B cell (primary cell): ENCODE data around the gene OR51B2. TPM values are rescaled to one million over a fixed set of nuclear protein-coding genes. Genes with fewer than 3 reads are reported as not detected.

Experiments used
- ATAC-seq: fragments of 200-7000 bp; cut with Tn5 transposase; one replicate; pipeline ENCODE4 v1.10.0; 2021; ENCODE audit warnings: low read depth, mild to moderate bottlenecking, moderate number of reproducible peaks, moderate library complexity
- CTCF ChIA-PET: fragments of 350-600 bp; sonication (Branson Sonifier 250); formaldehyde crosslinking; loops from one replicate; lab custom pipeline; 2021; ENCODE audit warnings: antibody characterized with exemption, inconsistent platforms; lab: Charles Lee
- POLR2A ChIA-PET: fragments of 350-600 bp; sonication (Branson Sonifier 250); formaldehyde crosslinking; loops from one replicate; lab custom pipeline; 2021; ENCODE audit warnings: antibody characterized with exemption; lab: Charles Lee
- DNase-seq: peaks from one replicate; pipeline ENCODE4 v3.0.0; 2013
- H2AFZ ChIP-seq: 2 replicates; pipeline ENCODE4 v1.6.1; 2012; ENCODE audit warnings: mild to moderate bottlenecking, low read depth, low read length; ENCODE audit not compliant: insufficient read depth, poor library complexity, severe bottlenecking
- H3K27ac ChIP-seq, 2 donors: 1 replicate in 1 of 2; 2 replicates in 1 of 2; pipeline ENCODE4 v1.5.1; 2012 to 2013; ENCODE audit warnings: low read length in 2 of 2, mild to moderate bottlenecking in 2 of 2, moderate library complexity in 1 of 2
- H3K27me3 ChIP-seq, 4 experiments: fragments of 200-600 bp in 1 of 4; sonication (generic) in 1 of 4; replicated peaks in 1 of 4; 1 replicate in 2 of 4; 2 replicates in 2 of 4; pipeline versions ENCODE4 v1.6.1 to v1.7.0; 2013 to 2016; ENCODE audit warnings: low read length in 3 of 4, mild to moderate bottlenecking in 2 of 4, mixed read lengths in 1 of 4, moderate library complexity in 1 of 4; ENCODE audit not compliant: insufficient read depth in 4 of 4, control insufficient read depth in 3 of 4; ENCODE audit errors: control extremely low read depth in 1 of 4
- H3K36me3 ChIP-seq, 2 experiments: replicated peaks in 1 of 2; 1 replicate in 1 of 2; 2 replicates in 1 of 2; pipeline versions ENCODE4 v1.6.1 to v1.7.1; 2013; ENCODE audit warnings: low read length in 1 of 2; ENCODE audit not compliant: insufficient read depth in 2 of 2, control insufficient read depth in 1 of 2; ENCODE audit errors: control extremely low read depth in 1 of 2, extremely low read depth in 1 of 2
- H3K4me1 ChIP-seq, 2 donors: fragments of 200-600 bp in 1 of 2; sonication (generic) in 1 of 2; 1 replicate in 1 of 2; 2 replicates in 1 of 2; pipeline versions ENCODE4 v1.5.1 to v1.6.1; 2013 to 2017; ENCODE audit warnings: low read length in 2 of 2; ENCODE audit not compliant: control insufficient read depth in 2 of 2, insufficient read depth in 2 of 2
- H3K4me2 ChIP-seq: replicated peaks from 2 replicates; pipeline ENCODE3; 2012; ENCODE audit warnings: mild to moderate bottlenecking, low read depth, low read length; ENCODE audit not compliant: poor library complexity, severe bottlenecking
- H3K4me3 ChIP-seq, 5 experiments: fragments of 200-600 bp in 1 of 5; sonication (generic) in 1 of 5; 1 replicate in 3 of 5; 2 replicates in 2 of 5; pipeline versions ENCODE4 v1.5.1 to v1.7.0; 2011 to 2016; ENCODE audit warnings: low read length in 4 of 5, mild to moderate bottlenecking in 4 of 5, low read depth in 2 of 5, control low read depth in 1 of 5, moderate library complexity in 1 of 5; ENCODE audit not compliant: insufficient read depth in 1 of 5; ENCODE audit errors: control extremely low read depth in 1 of 5, extremely low read depth in 1 of 5
- H3K79me2 ChIP-seq: fragments of 200-600 bp; sonication (generic); one replicate; pipeline ENCODE4 v1.6.0; 2016; ENCODE audit warnings: low read length; ENCODE audit not compliant: control insufficient read depth, insufficient read depth
- H3K9ac ChIP-seq: fragments of 200-600 bp; sonication (generic); 2 replicates; pipeline ENCODE4 v1.6.1; 2017; ENCODE audit warnings: mild to moderate bottlenecking, low read length, moderate library complexity
- H3K9me3 ChIP-seq, 3 donors: one replicate each; pipeline versions ENCODE4 v1.6.1 to v1.7.1; 2013; ENCODE audit warnings: low read length in 2 of 3; ENCODE audit not compliant: control insufficient read depth in 2 of 3, insufficient read depth in 1 of 3; ENCODE audit errors: control extremely low read depth in 1 of 3
- H4K20me1 ChIP-seq: 2 replicates; pipeline ENCODE4 v1.6.0; 2012; ENCODE audit warnings: mild to moderate bottlenecking, low read length; ENCODE audit not compliant: insufficient read depth, control insufficient read depth, poor library complexity, severe bottlenecking
- H3K27ac Mint-ChIP-seq: one replicate; pipeline ENCODE4 v1.8.0; 2021; ENCODE audit warnings: mixed read lengths
- H3K27me3 Mint-ChIP-seq: one replicate; pipeline ENCODE4 v1.8.0; 2021; ENCODE audit warnings: mixed read lengths
- H3K4me1 Mint-ChIP-seq: one replicate; pipeline ENCODE4 v1.8.0; 2021; ENCODE audit warnings: mixed read lengths
- H3K4me3 Mint-ChIP-seq: one replicate; pipeline ENCODE4 v1.8.0; 2021; ENCODE audit warnings: mixed read lengths
- H3K9me3 Mint-ChIP-seq: one replicate; pipeline ENCODE4 v1.8.0; 2022; ENCODE audit warnings: mixed read lengths; ENCODE audit not compliant: insufficient read depth
- EZH2 ChIP-seq: IDR thresholded peaks from 2 replicates; pipeline ENCODE4 v1.6.1; 2012; ENCODE audit warnings: borderline replicate concordance, low read depth, mild to moderate bottlenecking, moderate library complexity, low read length; ENCODE audit not compliant: insufficient read depth, poor library complexity, severe bottlenecking
- WGBS: methylation state at CpG from one replicate; pipeline ENCODE4 v1.1.5; 2013; ENCODE audit warnings: missing lambda C conversion rate; ENCODE audit not compliant: insufficient coverage; 5-methylcytosine and 5-hydroxymethylcytosine counted together
- intact Hi-C: fragments of 100-400 bp; cut with micrococcal nuclease; formaldehyde crosslinking; loops from one replicate; pipeline ENCODE4 v1.10.0; 2022
- polyA plus RNA-seq: library from polyadenylated mRNA; depleted of rRNA; stranded (reverse); fragments of >200 nt; gene quantifications from 2 replicates; pipeline ENCODE4 v1.2.3, GENCODE V29; 2012
- total RNA-seq, 2 donors: library from RNA; stranded (reverse); fragments of 120-200 nt in 1 of 2; gene quantifications; 1 replicate in 1 of 2; 2 replicates in 1 of 2; pipeline versions ENCODE4 v1.2.3 to v1.2.4, GENCODE V29; 2013 to 2022
- TF ChIP-seq, protein P1 (sequence below): fragments of 200-600 bp; IDR thresholded peaks from one replicate; pipeline ENCODE4 v1.8.0; 2022; ENCODE audit warnings: antibody characterized with exemption, mild to moderate bottlenecking

The OR51B2 gene
- total and polyA plus RNA-seq, 2 donors (not counting 1 experiment from before 2014, with no cell fraction given) = not detected

DNA sequence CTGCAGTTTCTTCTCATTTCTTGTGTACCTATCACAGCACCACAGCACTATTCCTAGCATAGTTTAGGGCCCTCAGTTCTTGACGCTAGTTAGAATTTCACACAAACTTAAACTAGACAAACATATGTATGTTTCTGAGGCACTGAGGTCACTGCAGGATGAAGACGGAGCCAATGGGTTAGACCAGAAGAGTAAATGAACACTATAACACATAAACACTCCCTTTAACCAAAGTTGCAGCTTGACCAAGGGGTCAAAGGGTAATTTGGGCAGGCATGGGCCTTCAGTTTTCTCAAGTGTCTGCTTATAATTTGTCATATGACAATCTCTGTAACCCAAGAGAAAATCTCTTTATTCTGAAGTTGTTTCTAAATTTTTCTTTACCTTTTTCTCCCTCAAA, 41.5 kb downstream of the OR51B2 start:
- CTCF ChIA-PET = no interaction called here
- no peak overlapping the region for H3K9ac ChIP-seq

DNA sequence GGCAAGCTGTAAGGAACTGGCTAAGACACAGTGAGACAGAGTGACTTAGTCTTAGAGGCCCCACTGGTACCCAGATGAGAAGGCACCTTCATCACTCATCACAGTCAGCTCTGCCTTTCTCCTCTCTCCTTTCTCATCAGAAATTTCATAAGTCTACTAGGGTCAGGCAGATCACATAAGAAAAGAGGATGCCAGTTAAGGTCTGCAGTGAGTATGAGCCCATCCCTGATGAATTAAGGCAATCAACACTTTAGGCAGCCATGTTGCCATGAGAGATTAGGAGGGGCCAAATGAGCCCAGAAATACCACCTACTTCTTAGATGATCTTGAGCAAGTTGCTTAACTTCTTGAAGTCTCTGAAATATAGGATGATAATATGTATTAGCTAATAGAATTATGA, 42.5 kb downstream of the OR51B2 start:
- no peak for DNase-seq
- H3K36me3 ChIP-seq = no peaks in the 10 kb centered on the region
- H3K9me3 Mint-ChIP-seq = no peaks in the 10 kb centered on the region
- peaks cover 3% of the 10 kb centered on the region for H3K27me3 Mint-ChIP-seq
- POLR2A ChIA-PET = no interaction called here
- H3K27me3 ChIP-seq = no peaks in the 10 kb centered on the region
- no peak overlapping the region for H2AFZ ChIP-seq
- no peak overlapping the region for H3K4me3 Mint-ChIP-seq
- no peak for ATAC-seq
- no peak for TF ChIP-seq EZH2
- TF ChIP-seq, protein P1, sequence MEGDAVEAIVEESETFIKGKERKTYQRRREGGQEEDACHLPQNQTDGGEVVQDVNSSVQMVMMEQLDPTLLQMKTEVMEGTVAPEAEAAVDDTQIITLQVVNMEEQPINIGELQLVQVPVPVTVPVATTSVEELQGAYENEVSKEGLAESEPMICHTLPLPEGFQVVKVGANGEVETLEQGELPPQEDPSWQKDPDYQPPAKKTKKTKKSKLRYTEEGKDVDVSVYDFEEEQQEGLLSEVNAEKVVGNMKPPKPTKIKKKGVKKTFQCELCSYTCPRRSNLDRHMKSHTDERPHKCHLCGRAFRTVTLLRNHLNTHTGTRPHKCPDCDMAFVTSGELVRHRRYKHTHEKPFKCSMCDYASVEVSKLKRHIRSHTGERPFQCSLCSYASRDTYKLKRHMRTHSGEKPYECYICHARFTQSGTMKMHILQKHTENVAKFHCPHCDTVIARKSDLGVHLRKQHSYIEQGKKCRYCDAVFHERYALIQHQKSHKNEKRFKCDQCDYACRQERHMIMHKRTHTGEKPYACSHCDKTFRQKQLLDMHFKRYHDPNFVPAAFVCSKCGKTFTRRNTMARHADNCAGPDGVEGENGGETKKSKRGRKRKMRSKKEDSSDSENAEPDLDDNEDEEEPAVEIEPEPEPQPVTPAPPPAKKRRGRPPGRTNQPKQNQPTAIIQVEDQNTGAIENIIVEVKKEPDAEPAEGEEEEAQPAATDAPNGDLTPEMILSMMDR = no peak
- no peak overlapping the region for H3K27ac Mint-ChIP-seq
- CTCF ChIA-PET = no interaction called here
- no peak overlapping the region for H3K27ac ChIP-seq
- no peaks in the 10 kb centered on the region for H3K9me3 ChIP-seq
- H3K9ac ChIP-seq = no peak overlapping the region
- H3K79me2 ChIP-seq = no peaks in the 10 kb centered on the region
- no peaks in the 10 kb centered on the region for H3K4me1 Mint-ChIP-seq
- no peaks in the 10 kb centered on the region for H4K20me1 ChIP-seq
- no peak overlapping the region for H3K4me2 ChIP-seq
- H3K4me1 ChIP-seq = no peaks in the 10 kb centered on the region
- H3K4me3 ChIP-seq = no peak overlapping the region
- intact Hi-C loops = no loop called here

More for the DNA sequence above, 41.5 kb downstream of the OR51B2 start:
- H3K4me3 Mint-ChIP-seq = no peak overlapping the region
- H3K27ac Mint-ChIP-seq = no peak overlapping the region
- no CpG with 5 or more reads among the region's 2 CpGs for WGBS
- H3K9me3 Mint-ChIP-seq = no peaks in the 10 kb centered on the region
- no peaks in the 10 kb centered on the region for H3K4me1 Mint-ChIP-seq
- H3K4me3 ChIP-seq = no peak overlapping the region
- no peaks in the 10 kb centered on the region for H3K36me3 ChIP-seq
- no peaks in the 10 kb centered on the region for H3K9me3 ChIP-seq
- intact Hi-C loops = no loop called here
- H3K4me2 ChIP-seq = no peak overlapping the region
- H2AFZ ChIP-seq = no peak overlapping the region
- H3K27me3 ChIP-seq = no peaks in the 10 kb centered on the region
- H3K79me2 ChIP-seq = no peaks in the 10 kb centered on the region
- H4K20me1 ChIP-seq = no peaks in the 10 kb centered on the region
- no peaks in the 10 kb centered on the region for H3K4me1 ChIP-seq
- H3K27ac ChIP-seq = no peak overlapping the region
- ATAC-seq (no peak), DNase-seq (no peak)
- TF ChIP-seq EZH2 = no peak
- TF ChIP-seq, protein P1 = no peak
- POLR2A ChIA-PET = no interaction called here
- peaks cover 3% of the 10 kb centered on the region for H3K27me3 Mint-ChIP-seq
